22Rv1 (cell line): ENCODE data around the gene PSMD11.

ENCODE experiments used
- CTCF ChIP-seq: fragments of 450-650 bp; IDR thresholded peaks from 2 replicates; pipeline ENCODE4 v1.5.1; 2017; ENCODE audit warnings: mild to moderate bottlenecking
- ZFX ChIP-seq: fragments of 450-650 bp; IDR thresholded peaks from 2 replicates; pipeline ENCODE4 v1.6.1; 2017; ENCODE audit warnings: antibody characterized with exemption, borderline replicate concordance

GRCh38 chr17:32441886-32442285 is 2.4 kb upstream of the PSMD11 start:
- TF ChIP-seq CTCF (no peak), ZFX (no peak)
